Suprapubic skin (tissue), 4 donors: ENCODE measurements around the gene TLCD2.

Source experiments
- POLR2A ChIP-seq, 2 donors: fragments of 450-650 bp; IDR thresholded peaks; one replicate each; pipeline ENCODE4 v1.6.1; 2017; ENCODE audit warnings: antibody characterized with exemption in 2 of 2, mild to moderate bottlenecking in 2 of 2, moderate library complexity in 2 of 2
- POLR2AphosphoS5 ChIP-seq, 3 donors: sonication (generic); formaldehyde crosslinking; IDR thresholded peaks; one replicate each; pipeline ENCODE4 v1.6.1; 2017; ENCODE audit warnings: antibody characterized with exemption in 3 of 3
- TF ChIP-seq, protein P1 (sequence below), 2 donors: fragments of 200-600 bp in 1 of 2; fragments of 450-650 bp in 1 of 2; sonication (generic) in 1 of 2; IDR thresholded peaks; one replicate each; pipeline ENCODE4 v1.5.1; 2016 to 2019; ENCODE audit warnings: antibody characterized with exemption in 2 of 2, mild to moderate bottlenecking in 1 of 2, moderate library complexity in 1 of 2

DNA sequence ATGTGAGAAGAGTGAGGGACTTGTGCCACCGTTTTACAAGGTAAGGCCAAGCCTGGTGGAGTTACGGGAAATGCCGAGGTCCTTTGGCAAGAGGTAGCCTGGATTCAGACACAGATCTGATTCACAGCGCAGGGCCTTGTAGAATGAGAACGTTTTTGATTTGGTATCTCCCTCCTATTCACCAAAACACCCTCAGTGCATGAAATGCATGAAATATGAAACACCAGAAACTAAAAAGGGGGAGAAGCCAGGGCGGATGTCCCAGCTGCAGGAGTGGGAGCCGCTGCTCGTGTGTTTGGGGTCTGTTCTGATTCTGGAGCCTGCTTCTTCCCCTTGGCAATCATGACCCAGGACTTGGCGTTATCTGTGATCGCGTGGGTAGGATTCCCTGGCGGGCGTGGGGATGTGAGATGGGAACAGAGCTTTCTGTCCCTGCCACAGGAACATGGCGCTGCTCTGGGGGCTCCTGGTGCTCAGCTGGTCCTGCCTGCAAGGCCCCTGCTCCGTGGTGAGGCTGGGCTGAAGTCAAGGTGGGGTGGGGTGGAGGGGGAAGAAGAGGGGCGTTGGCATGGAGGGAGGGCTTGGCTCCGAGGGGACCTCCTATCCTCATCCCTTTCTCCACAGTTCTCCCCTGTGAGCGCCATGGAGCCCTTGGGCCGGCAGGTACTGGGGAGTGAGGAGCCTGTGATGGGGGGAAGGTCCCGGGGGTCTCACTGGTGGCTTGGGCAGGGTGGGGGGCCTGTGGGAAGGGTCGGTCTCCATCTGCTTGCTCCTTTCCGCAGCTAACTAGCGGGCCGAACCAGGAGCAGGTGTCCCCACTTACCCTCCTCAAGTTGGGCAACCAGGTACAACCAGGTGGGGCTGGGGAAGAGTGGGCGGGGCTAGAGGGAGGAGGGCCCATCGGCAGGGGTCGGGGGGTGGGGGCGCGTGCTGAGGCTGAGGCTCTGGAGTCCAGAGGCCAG is 34.7 kb upstream of the TLCD2 start:
- TF ChIP-seq POLR2A (IDR thresholded peaks at IDR 0.05) (no peak), POLR2AphosphoS5 (IDR thresholded peaks at IDR 0.05) (no peak)
- TF ChIP-seq, protein P1, sequence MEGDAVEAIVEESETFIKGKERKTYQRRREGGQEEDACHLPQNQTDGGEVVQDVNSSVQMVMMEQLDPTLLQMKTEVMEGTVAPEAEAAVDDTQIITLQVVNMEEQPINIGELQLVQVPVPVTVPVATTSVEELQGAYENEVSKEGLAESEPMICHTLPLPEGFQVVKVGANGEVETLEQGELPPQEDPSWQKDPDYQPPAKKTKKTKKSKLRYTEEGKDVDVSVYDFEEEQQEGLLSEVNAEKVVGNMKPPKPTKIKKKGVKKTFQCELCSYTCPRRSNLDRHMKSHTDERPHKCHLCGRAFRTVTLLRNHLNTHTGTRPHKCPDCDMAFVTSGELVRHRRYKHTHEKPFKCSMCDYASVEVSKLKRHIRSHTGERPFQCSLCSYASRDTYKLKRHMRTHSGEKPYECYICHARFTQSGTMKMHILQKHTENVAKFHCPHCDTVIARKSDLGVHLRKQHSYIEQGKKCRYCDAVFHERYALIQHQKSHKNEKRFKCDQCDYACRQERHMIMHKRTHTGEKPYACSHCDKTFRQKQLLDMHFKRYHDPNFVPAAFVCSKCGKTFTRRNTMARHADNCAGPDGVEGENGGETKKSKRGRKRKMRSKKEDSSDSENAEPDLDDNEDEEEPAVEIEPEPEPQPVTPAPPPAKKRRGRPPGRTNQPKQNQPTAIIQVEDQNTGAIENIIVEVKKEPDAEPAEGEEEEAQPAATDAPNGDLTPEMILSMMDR (IDR thresholded peaks at IDR 0.05), result no peak
